Activated CD4-positive, alpha-beta T cell treated with anti-CD3 and anti-CD28 coated beads for 36 hours (primary cell): ENCODE data around the gene HYAL2. TPM values are rescaled to one million over a fixed set of nuclear protein-coding genes. Genes with fewer than 3 reads are reported as not detected.
A peak's percentile ranks its signal among the peaks of the same experiment; 100 is the strongest.

Experiments
- ATAC-seq: fragments of 200-7000 bp; cut with Tn5 transposase; one replicate; pipeline ENCODE4 v1.10.0; 2021; ENCODE audit warnings: mild to moderate bottlenecking, moderate library complexity
- CTCF ChIA-PET: fragments of 350-600 bp; sonication (Branson Sonifier 250); formaldehyde crosslinking; loops from one replicate; lab custom pipeline; 2021; ENCODE audit warnings: antibody characterized with exemption; lab: Charles Lee
- POLR2A ChIA-PET: fragments of 350-600 bp; sonication (Branson Sonifier 250); formaldehyde crosslinking; loops from one replicate; lab custom pipeline; 2021; ENCODE audit warnings: antibody characterized with exemption, inconsistent platforms; lab: Charles Lee
- DNase-seq: peaks from one replicate; pipeline ENCODE4 v3.0.0-alpha.2; 2020
- H3K27ac Mint-ChIP-seq: one replicate; pipeline ENCODE4 v1.8.0; 2021; ENCODE audit warnings: mixed read lengths
- H3K27me3 Mint-ChIP-seq: one replicate; pipeline ENCODE4 v1.8.0; 2021; ENCODE audit warnings: mixed read lengths
- H3K36me3 Mint-ChIP-seq: one replicate; pipeline ENCODE4 v1.8.0; 2021; ENCODE audit warnings: low read depth, mixed read lengths
- H3K4me1 Mint-ChIP-seq: one replicate; pipeline ENCODE4 v1.8.0; 2021; ENCODE audit warnings: mixed read lengths
- H3K4me3 Mint-ChIP-seq: one replicate; pipeline ENCODE4 v1.8.0; 2021; ENCODE audit warnings: mild to moderate bottlenecking, moderate library complexity, mixed read lengths
- H3K9me3 Mint-ChIP-seq: one replicate; pipeline ENCODE4 v1.8.0; 2021; ENCODE audit warnings: low read depth, mixed read lengths
- intact Hi-C, 2 experiments: fragments of 100-400 bp; cut with DNase I in 1 of 2; cut with micrococcal nuclease in 1 of 2; formaldehyde crosslinking; loops; one replicate each; pipeline versions ENCODE4 v1.14.2 to v1.15.1; 2022 to 2024; cut with DNase I, micrococcal nuclease
- total RNA-seq, 2 experiments: library from RNA; stranded (reverse); gene quantifications; one replicate each; pipeline ENCODE4 v1.2.3, GENCODE V29; 2021

HYAL2 gene
- total RNA-seq, 2 experiments from 2014 or later: 4.7 to 5.1 TPM

DNA sequence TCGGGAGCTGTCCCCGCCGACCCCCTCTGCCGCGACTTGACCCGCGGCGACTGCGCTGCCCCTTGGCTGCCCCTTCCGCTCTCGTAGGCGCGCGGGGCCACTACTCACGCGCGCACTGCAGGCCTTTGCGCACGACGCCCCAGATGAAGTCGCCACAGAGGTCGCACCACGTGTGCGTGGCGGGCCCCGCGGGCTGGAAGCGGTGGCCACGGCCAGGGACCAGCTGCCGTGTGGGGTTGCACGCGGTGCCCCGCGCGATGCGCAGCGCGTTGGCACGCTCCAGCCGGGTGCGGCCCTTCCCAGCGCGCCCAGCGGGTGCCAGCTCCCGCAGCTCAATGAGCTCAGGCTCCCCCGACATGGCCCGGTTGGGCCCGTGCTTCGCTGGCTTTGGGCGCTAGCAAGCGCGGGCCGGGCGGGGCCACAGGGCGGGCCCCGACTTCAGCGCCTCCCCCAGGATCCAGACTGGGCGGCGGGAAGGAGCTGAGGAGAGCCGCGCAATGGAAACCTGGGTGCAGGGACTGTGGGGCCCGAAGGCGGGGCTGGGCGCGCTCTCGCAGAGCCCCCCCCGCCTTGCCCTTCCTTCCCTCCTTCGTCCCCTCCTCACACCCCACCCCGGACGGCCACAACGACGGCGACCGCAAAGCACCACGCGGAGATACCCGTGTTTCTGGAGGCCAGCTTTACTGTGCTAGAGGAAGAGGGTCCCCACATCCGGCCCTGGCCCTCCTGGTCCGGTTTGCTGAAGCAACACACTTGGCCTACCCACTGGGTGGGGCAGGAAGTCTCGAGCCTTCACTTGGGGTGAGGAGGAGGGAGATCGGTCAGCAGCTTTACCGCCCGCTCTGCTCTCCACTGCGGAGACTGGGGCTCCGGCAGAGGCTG is 18.1 kb upstream of the HYAL2 start, which contains the start of gene RASSF1:
RASSF1 (minus strand) TSS at position 389 of the 882 bp plus-strand sequence; CDS start at position 358, 31 bp downstream.
- ATAC-seq (peak; percentile 42), DNase-seq (peak; percentile 84)
- intact Hi-C loops: no loop called here
- ChIA-PET POLR2A (interaction anchor here (0.5 to 1.6 kb wide), 8 partner anchors 10 to 1925 kb away, joined by 3 to 7 read pairs (median 3); partner anchors contain the start of genes CYB561D2, HYAL3, NAA80 and NPRL2), CTCF (interaction anchor here (0.6 to 1.5 kb wide), 7 partner anchors 9 to 212 kb away, joined by 3 to 8 read pairs (median 3); partner anchors contain the start of genes CYB561D2, LSMEM2, NPRL2 and TUSC2)
- peak within 1 kb of the TSS; percentile 83 for H3K4me3 Mint-ChIP-seq
- H3K4me1 Mint-ChIP-seq: peaks cover 30% of the 10 kb centered on the region
- peak within 1 kb of the TSS; percentile 91 for H3K27ac Mint-ChIP-seq
- no peaks in the 10 kb centered on the region for H3K27me3 Mint-ChIP-seq
- H3K36me3 Mint-ChIP-seq: peaks cover 31% of the 10 kb centered on the region
- no peaks in the 10 kb centered on the region for H3K9me3 Mint-ChIP-seq

DNA sequence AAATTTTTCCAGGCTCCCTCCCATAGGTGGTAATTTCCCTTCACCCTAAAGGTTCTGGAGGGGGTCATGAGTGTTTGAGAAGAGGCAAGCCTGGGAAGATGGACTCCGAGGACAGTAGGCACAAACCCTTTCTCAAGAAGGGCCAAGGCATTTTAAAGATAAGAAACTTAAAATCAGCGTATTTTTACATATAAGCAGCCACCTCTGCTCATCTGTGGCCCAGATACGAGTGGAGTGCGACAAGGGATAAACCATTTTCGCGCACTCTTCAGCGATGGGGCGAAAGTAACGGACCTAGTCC is 17.6 kb upstream of the HYAL2 start:
- Mint-ChIP-seq H3K27ac (peak overlapping the region; percentile 91), H3K9me3 (no peaks in the 10 kb centered on the region), H3K4me1 (peaks cover 35% of the 10 kb centered on the region), H3K4me3 (peak overlapping the region; percentile 83), H3K36me3 (peaks cover 37% of the 10 kb centered on the region), H3K27me3 (no peaks in the 10 kb centered on the region)
- ChIA-PET CTCF (interaction anchor here (0.7 to 1.5 kb wide), 3 partner anchors 9 to 12 kb away, joined by 3 to 8 read pairs (median 3); partner anchors contain the start of genes CYB561D2, NPRL2 and TUSC2), POLR2A (interaction anchor here (0.8 to 1.6 kb wide), 6 partner anchors 10 to 1926 kb away, joined by 3 to 7 read pairs (median 3); partner anchors contain the start of genes CYB561D2, HYAL3, NAA80 and NPRL2)
- ATAC-seq (no peak), DNase-seq (no peak)
- intact Hi-C loops: no loop called here

DNA sequence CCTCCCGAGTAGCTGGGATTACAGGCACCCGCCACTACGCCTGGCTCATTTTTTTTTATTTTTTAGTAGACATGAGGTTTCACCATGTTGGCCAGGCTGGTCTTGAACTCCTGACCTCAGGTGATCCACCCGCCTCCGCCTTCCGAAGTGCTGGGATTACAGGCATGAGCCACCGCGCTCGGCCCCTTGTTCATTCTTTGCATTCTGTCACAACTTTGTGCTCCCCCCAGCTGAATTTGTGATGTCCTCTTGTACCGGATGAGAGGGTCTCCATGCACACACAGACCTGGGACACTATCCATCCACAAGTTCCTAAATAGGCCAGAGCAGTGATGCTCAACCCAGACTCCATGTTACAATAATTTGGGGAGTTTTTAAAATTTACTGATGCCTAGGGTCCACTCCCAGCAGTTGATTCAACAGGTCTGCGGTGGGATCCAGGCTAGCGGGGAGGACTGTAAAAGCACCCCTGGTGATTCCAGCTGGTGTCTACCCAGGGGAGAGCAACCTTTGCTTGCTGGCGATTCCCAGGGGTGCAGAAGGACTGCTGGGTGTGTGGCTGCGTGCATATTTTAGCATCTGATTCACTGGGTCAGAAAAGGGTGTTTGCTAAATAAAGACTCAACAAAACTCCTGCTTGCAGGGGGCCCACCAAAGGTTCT is 17.1 kb upstream of the HYAL2 start:
- peak overlapping the region; percentile 91 for H3K27ac Mint-ChIP-seq
- ChIA-PET POLR2A (interaction anchor here (0.6 to 1.6 kb wide), 3 partner anchors 18 to 266 kb away, joined by 3 to 6 read pairs (median 5); no protein-coding TSS in a partner anchor), CTCF (interaction anchor here (1.2 to 3.3 kb wide), 4 partner anchors 11 to 93 kb away, joined by 4 to 17 read pairs (median 6); partner anchors contain the start of genes CYB561D2, NPRL2 and TUSC2)
- H3K27me3 Mint-ChIP-seq: no peaks in the 10 kb centered on the region
- intact Hi-C loops: loop anchor here (5.0 to 10.0 kb wide), 3 partner anchors 273 to 1938 kb away; partner anchors contain the start of genes CISH (in 1 of the 2), TEX264 (in 1 of the 2) and WDR82 (in 1 of the 2)
- H3K4me3 Mint-ChIP-seq: peak overlapping the region; percentile 83
- H3K36me3 Mint-ChIP-seq: peaks cover 41% of the 10 kb centered on the region
- no peak for ATAC-seq
- DNase-seq: no peak
- H3K4me1 Mint-ChIP-seq: peaks cover 38% of the 10 kb centered on the region
- H3K9me3 Mint-ChIP-seq: no peaks in the 10 kb centered on the region

DNA sequence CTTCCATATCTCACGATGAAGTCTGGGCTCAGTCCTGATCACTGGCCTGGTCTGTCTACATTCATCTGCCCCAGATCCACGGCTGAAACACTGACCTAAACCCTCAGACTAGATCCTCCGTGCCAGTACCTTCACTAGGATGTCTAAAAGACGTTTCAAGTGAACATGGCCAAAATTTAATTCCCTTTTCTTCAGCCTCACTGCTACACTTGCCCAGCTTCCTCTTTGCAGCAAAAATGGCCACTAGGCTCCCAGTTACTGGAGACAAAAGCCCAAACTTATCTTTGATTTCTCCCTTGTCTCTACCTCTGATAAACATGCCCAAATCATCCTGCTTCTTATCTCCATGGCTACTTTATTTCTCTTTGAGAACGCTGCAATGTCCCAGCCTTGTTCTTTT is 16.4 kb upstream of the HYAL2 start:
- DNase-seq (no peak), ATAC-seq (no peak)
- intact Hi-C loops: loop anchor here (5.0 to 10.0 kb wide), 3 partner anchors 273 to 1938 kb away; partner anchors contain the start of genes CISH (in 1 of the 2), TEX264 (in 1 of the 2) and WDR82 (in 1 of the 2)
- Mint-ChIP-seq H3K36me3 (peaks cover 47% of the 10 kb centered on the region), H3K4me3 (peak overlapping the region; percentile 83), H3K27ac (peak overlapping the region; percentile 91), H3K27me3 (no peaks in the 10 kb centered on the region), H3K9me3 (no peaks in the 10 kb centered on the region), H3K4me1 (peaks cover 44% of the 10 kb centered on the region)
- ChIA-PET CTCF (interaction anchor here (1.1 to 3.3 kb wide), 4 partner anchors 11 to 92 kb away, joined by 4 to 17 read pairs (median 4); partner anchors contain the start of genes CYB561D2, NPRL2 and TUSC2), POLR2A (interaction anchor here (0.6 kb wide), 1 partner anchor 267 kb away, joined by 3 read pairs; no protein-coding TSS in a partner anchor)

DNA sequence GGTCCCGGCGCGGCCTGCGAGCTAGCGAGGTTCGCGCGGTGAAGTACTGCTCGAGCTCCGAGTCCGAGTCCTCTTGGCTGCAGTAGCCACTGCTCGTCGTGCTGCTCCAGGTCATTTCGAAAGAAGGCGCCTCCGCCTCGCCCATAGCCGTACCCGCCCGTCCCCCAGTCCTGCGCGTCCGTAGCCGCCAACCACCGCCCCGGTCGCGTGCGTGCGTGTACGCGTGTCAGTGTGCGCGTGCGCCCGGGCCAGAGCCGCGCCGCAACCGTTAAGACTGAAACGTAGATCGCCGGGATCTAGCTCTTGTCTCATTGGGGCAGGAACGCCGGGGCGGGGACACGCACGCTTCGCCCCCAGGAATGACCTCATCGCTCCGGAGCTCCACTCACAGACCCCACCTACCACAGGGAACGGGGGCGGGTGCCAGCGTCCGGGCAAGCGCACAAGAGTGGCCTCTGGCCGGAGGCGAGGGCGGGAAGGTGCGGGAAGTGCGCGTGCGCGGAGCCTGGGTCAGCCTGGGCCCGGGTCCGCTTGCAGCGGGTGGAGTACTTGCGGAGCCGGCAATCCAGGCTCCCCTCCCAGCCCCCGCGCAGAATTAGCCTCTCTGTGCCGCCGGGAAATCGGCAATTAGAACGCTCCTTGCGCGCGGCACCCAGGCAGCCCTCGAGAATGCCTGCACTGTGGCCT is 14.8 kb upstream of the HYAL2 start:
- H3K27me3 Mint-ChIP-seq: no peaks in the 10 kb centered on the region
- peak overlapping the region; percentile 91 for H3K27ac Mint-ChIP-seq
- DNase-seq (peak; percentile 99), ATAC-seq (peak; percentile 82)
- H3K9me3 Mint-ChIP-seq: no peaks in the 10 kb centered on the region
- H3K4me1 Mint-ChIP-seq: peaks cover 50% of the 10 kb centered on the region
- H3K4me3 Mint-ChIP-seq: peak overlapping the region; percentile 83
- CTCF ChIA-PET: interaction anchor here (0.6 to 3.3 kb wide), 16 partner anchors 9 to 1330 kb away, joined by 3 to 27 read pairs (median 4); partner anchors contain the start of genes CYB561D2, HYAL2, HYAL3 and IFRD2
- H3K36me3 Mint-ChIP-seq: peaks cover 57% of the 10 kb centered on the region
- intact Hi-C loops: loop anchor here (1.0 to 10.0 kb wide), 16 partner anchors 9 to 1940 kb away; partner anchors contain the start of genes CYB561D2 (in 2 of the 2), HYAL3 (in 2 of the 2), NAA80 (in 2 of the 2) and NPRL2 (in 2 of the 2)
- POLR2A ChIA-PET: interaction anchor here (0.6 to 2.6 kb wide), 20 partner anchors 8 to 274 kb away, joined by 3 to 20 read pairs (median 3); partner anchors contain the start of genes CISH, CYB561D2, GNAI2 and HEMK1

DNA sequence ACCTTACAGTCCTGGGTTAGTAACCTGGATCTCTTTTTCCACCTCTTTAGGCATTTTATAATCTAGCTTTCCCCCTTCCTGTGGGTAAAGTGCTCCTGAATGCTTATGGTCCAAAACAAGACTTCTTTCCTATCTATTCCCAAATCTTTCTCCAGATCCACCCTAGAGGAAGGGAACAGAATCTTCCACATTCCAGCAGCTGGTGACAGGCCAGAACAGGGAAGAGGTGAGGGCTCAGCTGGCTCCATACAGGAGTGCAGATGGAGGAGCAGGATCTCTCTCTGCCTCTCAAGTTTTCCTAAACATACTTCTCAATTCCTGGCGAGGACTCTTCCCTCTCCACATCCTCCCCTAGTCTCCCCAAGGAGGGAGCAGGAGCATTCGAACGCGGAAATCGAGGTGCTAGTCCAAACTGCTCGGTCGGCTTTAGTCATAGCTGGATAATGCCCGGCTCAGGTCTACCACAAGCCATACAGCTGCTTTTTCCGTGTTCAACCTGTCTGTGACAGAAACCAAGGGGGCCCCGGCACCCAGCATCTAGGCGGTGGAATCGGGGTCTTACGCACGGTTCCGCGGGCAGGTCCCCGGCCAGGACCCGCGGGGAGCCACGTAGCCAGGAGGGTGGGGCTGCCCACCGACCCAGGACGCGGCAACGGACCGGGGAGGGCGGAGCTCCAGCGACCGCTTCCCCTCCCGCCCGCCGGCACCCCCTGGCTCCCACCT is 14.1 kb upstream of the HYAL2 start:
- DNase-seq (no peak), ATAC-seq (peak; percentile 25)
- Mint-ChIP-seq H3K27me3 (no peaks in the 10 kb centered on the region), H3K27ac (peak overlapping the region; percentile 94), H3K36me3 (peaks cover 63% of the 10 kb centered on the region), H3K4me3 (peak overlapping the region; percentile 83), H3K4me1 (peaks cover 50% of the 10 kb centered on the region), H3K9me3 (no peaks in the 10 kb centered on the region)
- intact Hi-C loops: loop anchor here (1.0 to 10.0 kb wide), 16 partner anchors 8 to 1941 kb away; partner anchors contain the start of genes CYB561D2 (in 2 of the 2), HYAL3 (in 2 of the 2), NAA80 (in 2 of the 2) and NPRL2 (in 2 of the 2)
- POLR2A ChIA-PET: interaction anchor here (0.6 to 2.6 kb wide), 19 partner anchors 8 to 1373 kb away, joined by 3 to 20 read pairs (median 4); partner anchors contain the start of genes CISH, CYB561D2, HEMK1 and HYAL3
- CTCF ChIA-PET: interaction anchor here (0.6 to 3.3 kb wide), 17 partner anchors 8 to 1330 kb away, joined by 3 to 27 read pairs (median 4); partner anchors contain the start of genes CYB561D2, HYAL2, HYAL3 and NAA80

DNA sequence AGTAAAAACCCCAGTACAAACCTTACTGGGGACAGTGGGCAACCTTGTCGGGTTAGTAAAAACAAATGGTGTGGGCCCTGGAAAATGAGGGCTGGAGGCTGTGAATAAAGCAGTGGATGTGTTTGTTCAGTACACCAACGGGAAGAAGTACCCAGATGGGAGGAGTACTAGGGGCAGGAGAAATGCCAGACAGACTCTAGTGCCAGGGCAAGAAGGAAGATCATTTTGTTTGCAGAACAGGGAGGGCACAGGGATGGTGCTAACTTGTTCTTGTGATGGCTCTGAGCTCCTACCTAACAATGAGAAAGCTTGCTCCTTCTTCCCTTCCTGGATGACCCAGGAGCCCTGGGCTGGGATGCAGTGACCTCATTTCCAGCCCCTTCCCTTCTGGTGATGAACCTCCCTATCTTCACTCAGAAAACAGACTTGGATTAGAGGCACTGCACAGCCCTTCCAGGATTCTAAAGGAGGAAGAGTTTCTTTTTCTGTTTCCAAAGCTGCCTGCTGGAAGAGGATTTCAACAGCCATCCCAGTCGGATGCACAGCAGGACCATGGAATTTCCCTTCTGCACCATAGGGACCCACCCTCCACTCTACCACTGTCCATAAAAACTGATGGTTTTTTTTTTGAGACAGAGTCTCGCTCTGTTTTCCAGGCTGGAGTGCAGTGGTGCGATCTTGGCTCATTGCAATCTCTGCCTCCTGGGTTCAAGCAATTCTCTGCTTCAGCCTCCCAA is 12.0 kb upstream of the HYAL2 start:
- Mint-ChIP-seq H3K36me3 (peaks cover 73% of the 10 kb centered on the region), H3K9me3 (no peaks in the 10 kb centered on the region), H3K27me3 (no peaks in the 10 kb centered on the region), H3K4me1 (peaks cover 38% of the 10 kb centered on the region), H3K27ac (peak overlapping the region; percentile 84), H3K4me3 (peak overlapping the region; percentile 51)
- DNase-seq (no peak), ATAC-seq (no peak)
- intact Hi-C loops: loop anchor here (5.0 to 10.0 kb wide), 3 partner anchors 278 to 1943 kb away; partner anchors contain the start of genes CISH (in 1 of the 2), TEX264 (in 1 of the 2) and WDR82 (in 1 of the 2)
- CTCF ChIA-PET: interaction anchor here (0.6 to 1.5 kb wide), 8 partner anchors 10 to 1241 kb away, joined by 3 to 6 read pairs (median 3); partner anchors contain the start of genes CYB561D2, HYAL3, NAA80 and NPRL2
- POLR2A ChIA-PET: interaction anchor here (0.7 to 1.1 kb wide), 2 partner anchors 13 to 43 kb away, joined by 3 to 11 read pairs; no protein-coding TSS in a partner anchor

DNA sequence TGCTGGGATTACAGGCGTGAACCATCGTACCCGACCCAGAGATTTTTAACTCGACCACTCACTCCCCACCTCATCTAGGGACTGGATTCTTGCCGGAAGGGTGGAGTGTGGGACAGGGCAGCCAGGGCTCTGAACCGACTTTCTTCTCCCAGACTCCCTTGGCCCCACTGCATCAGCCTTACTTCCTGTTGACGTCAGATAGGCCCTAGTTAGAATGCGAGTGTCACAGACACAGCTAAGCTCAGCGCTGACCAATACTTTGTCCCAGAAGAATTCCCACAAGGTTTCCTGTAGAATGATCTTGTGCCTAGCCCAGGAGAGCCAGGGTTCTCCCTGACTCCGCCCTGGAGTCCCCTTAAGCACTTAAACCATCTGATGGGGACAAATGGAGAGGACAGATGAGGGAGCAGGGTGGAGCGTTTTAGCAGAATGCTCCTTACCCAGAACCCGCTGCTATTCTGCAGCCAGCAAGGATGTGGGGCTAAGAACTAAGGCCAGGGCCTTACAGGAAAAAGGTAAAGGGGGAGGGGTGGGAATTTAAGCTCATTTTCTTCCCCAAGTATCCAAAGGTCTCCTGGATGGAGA is 11.3 kb upstream of the HYAL2 start:
- ChIA-PET CTCF (interaction anchor here (0.7 to 1.5 kb wide), 6 partner anchors 9 to 92 kb away, joined by 3 to 6 read pairs (median 4); partner anchors contain the start of genes CYB561D2 and NPRL2), POLR2A (interaction anchor here (0.6 to 1.1 kb wide), 2 partner anchors 14 to 1091 kb away, joined by 3 read pairs; no protein-coding TSS in a partner anchor)
- DNase-seq: no peak
- ATAC-seq: no peak
- peaks cover 72% of the 10 kb centered on the region for H3K36me3 Mint-ChIP-seq
- H3K4me1 Mint-ChIP-seq: peaks cover 35% of the 10 kb centered on the region
- no peaks in the 10 kb centered on the region for H3K9me3 Mint-ChIP-seq
- H3K4me3 Mint-ChIP-seq: peak overlapping the region; percentile 51
- H3K27me3 Mint-ChIP-seq: no peaks in the 10 kb centered on the region
- intact Hi-C loops: loop anchor here in 1 of 2 experiments (10.0 kb wide), 1 partner anchor 1341 kb away; the partner anchor contains the start of gene TEX264
- H3K27ac Mint-ChIP-seq: peak overlapping the region; percentile 84
